HL-60 (cell line): ENCODE measurements around the gene MRGPRG.

ENCODE experiments used
- DNase-seq, 2 experiments: peaks; one replicate each; pipeline ENCODE4 v3.0.0-alpha.2; 2010 to 2020; ENCODE audit warnings: low read depth in 1 of 2, low spot score in 1 of 2
- H3K27ac ChIP-seq: fragments of 250-450 bp; sonication (Bioruptor Pico); replicated peaks from 2 replicates; pipeline ENCODE4 v1.5.1; 2020; ENCODE audit warnings: mild to moderate bottlenecking, moderate library complexity
- H3K27me3 ChIP-seq: fragments of 250-450 bp; sonication (Bioruptor Pico); 2 replicates; pipeline ENCODE4 v1.5.1; 2021; ENCODE audit warnings: mild to moderate bottlenecking, moderate library complexity; ENCODE audit not compliant: insufficient read depth, poor library complexity, severe bottlenecking
- H3K4me3 ChIP-seq: replicated peaks from 2 replicates; pipeline ENCODE4 v1.5.1; 2011; ENCODE audit warnings: mild to moderate bottlenecking, control low read depth, low read length; ENCODE audit not compliant: insufficient read depth
- CTCF ChIP-seq: IDR thresholded peaks from one replicate; pipeline ENCODE4 v1.5.1; 2011; ENCODE audit warnings: low read length, control low read depth, inconsistent platforms; ENCODE audit not compliant: insufficient read depth
- GABPA ChIP-seq: IDR thresholded peaks from 2 replicates; pipeline ENCODE4 v1.6.1; 2012; ENCODE audit warnings: low read depth
- POLR2AphosphoS5 ChIP-seq: IDR thresholded peaks from 2 replicates; pipeline ENCODE4 v1.6.1; 2012; ENCODE audit warnings: low read depth
- REST ChIP-seq: IDR thresholded peaks from 2 replicates; pipeline ENCODE4 v1.6.1; 2012; ENCODE audit warnings: low read depth; ENCODE audit not compliant: insufficient replicate concordance
- SPI1 ChIP-seq: IDR thresholded peaks from 2 replicates; pipeline ENCODE4 v1.6.1; 2012; ENCODE audit warnings: low read depth, mild to moderate bottlenecking, borderline replicate concordance

MRGPRG gene

GRCh38 chr11:3170756-3171650, 47.6 kb downstream of the MRGPRG start:
- TF ChIP-seq GABPA: no peak
- TF ChIP-seq CTCF: no peak
- TF ChIP-seq REST: no peak
- TF ChIP-seq SPI1: no peak
- no peak for TF ChIP-seq POLR2AphosphoS5
- no peak for DNase-seq
- Histone ChIP-seq H3K27ac (no peak overlapping the region), H3K27me3 (no peaks in the 10 kb centered on the region), H3K4me3 (no peak overlapping the region)

- DNase-seq: no peak
- Histone ChIP-seq H3K27ac (no peak overlapping the region), H3K27me3 (no peaks in the 10 kb centered on the region), H3K4me3 (no peak overlapping the region)
- no peak for TF ChIP-seq CTCF
- no peak for TF ChIP-seq SPI1
- no peak for TF ChIP-seq POLR2AphosphoS5
- TF ChIP-seq REST: no peak
- TF ChIP-seq GABPA: no peak
Measured at GRCh38 chr11:3170044-3170755, 48.4 kb downstream of the MRGPRG start.

- peak in 1 of 2 experiments; percentile 84 for DNase-seq
- H3K4me3 ChIP-seq: peak overlapping the region; percentile 21
Measured at GRCh38 chr11:3169255-3170043, 49.2 kb downstream of the MRGPRG start.

More at GRCh38 chr11:3169255-3170043, 49.2 kb downstream of the MRGPRG start:
- Histone ChIP-seq H3K27me3 (no peaks in the 10 kb centered on the region), H3K27ac (peak overlapping the region; percentile 53)
- peak; percentile 74 for TF ChIP-seq POLR2AphosphoS5
- TF ChIP-seq SPI1: no peak
- no peak; the same call in 1 of the 2 replicates for TF ChIP-seq GABPA
- TF ChIP-seq CTCF: no peak
- no peak for TF ChIP-seq REST
